NCI-H69 (cell line): ENCODE data around the gene CRAMP1.
"Not testable (repeated sequence)": the region's sequence is repeated elsewhere in the genome, so short reads cannot be mapped to it uniquely, and the experiment has no call there.

ENCODE experiments used
- DNase-seq: peaks from one replicate; lab custom pipeline; 2025; lab: John Stamatoyannopoulos, UW

CRAMP1 gene

GRCh38 chr16:1713331-1713730, 101.2 kb downstream of the CRAMP1 start:
- no peak for DNase-seq

- DNase-seq = no peak
Observed at GRCh38 chr16:1713933-1714332, 101.8 kb downstream of the CRAMP1 start.

- DNase-seq = no peak
Observed at GRCh38 chr16:1715220-1715619, 103.1 kb downstream of the CRAMP1 start.

GRCh38 chr16:1718236-1718635, 106.1 kb downstream of the CRAMP1 start:
- DNase-seq = not testable (repeated sequence)

- peak; percentile 11 for DNase-seq
Observed at GRCh38 chr16:1719559-1720229, 107.5 kb downstream of the CRAMP1 start.

- DNase-seq = no peak
Observed at GRCh38 chr16:1721372-1721771, 109.2 kb downstream of the CRAMP1 start.

GRCh38 chr16:1723450-1724147, 111.4 kb downstream of the CRAMP1 start:
- DNase-seq = peak; percentile 51

- no peak for DNase-seq
Observed at GRCh38 chr16:1724491-1724890, 112.3 kb downstream of the CRAMP1 start.

GRCh38 chr16:1726661-1727502, 114.7 kb downstream of the CRAMP1 start:
- DNase-seq = no peak
